Measurements from ENCODE around the gene ITGAD.
"Not testable (repeated sequence)": the region's sequence is repeated elsewhere in the genome, so short reads cannot be mapped to it uniquely, and the experiment has no call there.

DNA sequence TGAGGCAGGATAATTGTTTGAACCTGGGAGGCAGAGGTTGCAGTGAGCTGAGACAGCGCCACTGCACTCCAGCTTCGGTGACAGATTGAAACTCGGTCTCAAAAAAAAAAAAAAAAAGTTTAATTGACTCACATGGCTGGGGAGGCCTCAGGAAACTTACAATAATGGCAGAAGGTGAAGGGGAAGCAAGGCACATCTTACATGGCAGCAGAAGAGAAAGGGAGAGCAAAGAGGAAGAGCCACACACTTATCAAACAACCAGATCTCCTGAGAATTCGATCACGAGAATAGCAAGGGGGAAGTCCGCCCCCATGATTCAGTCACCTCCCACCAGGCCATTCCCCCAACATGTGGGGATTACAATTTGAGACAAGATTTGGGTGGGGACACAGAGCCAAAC is 52.8 kb downstream of the ITGAD start:
- TF ChIP-seq POLR2AphosphoS5, POLR2A (IDR thresholded peaks at IDR 0.05): not testable (repeated sequence)
- TF ChIP-seq, protein P1, sequence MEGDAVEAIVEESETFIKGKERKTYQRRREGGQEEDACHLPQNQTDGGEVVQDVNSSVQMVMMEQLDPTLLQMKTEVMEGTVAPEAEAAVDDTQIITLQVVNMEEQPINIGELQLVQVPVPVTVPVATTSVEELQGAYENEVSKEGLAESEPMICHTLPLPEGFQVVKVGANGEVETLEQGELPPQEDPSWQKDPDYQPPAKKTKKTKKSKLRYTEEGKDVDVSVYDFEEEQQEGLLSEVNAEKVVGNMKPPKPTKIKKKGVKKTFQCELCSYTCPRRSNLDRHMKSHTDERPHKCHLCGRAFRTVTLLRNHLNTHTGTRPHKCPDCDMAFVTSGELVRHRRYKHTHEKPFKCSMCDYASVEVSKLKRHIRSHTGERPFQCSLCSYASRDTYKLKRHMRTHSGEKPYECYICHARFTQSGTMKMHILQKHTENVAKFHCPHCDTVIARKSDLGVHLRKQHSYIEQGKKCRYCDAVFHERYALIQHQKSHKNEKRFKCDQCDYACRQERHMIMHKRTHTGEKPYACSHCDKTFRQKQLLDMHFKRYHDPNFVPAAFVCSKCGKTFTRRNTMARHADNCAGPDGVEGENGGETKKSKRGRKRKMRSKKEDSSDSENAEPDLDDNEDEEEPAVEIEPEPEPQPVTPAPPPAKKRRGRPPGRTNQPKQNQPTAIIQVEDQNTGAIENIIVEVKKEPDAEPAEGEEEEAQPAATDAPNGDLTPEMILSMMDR (IDR thresholded peaks at IDR 0.05 in 8 of 11, conservative IDR thresholded peaks at IDR 0.05 in 3 of 11) = not testable (repeated sequence)
